ENCODE measurements around the gene SLC38A8.

- TF ChIP-seq CTCF (IDR thresholded peaks at IDR 0.05) (peak in 1 of 4 experiments; percentile 19), POLR2AphosphoS5 (IDR thresholded peaks at IDR 0.05) (no peak)
Observed at GRCh38 chr16:84044118-84044488, 1.5 kb upstream of the SLC38A8 start.
